Measurements from ENCODE around the gene MSH5. TPM values are rescaled to one million over a fixed set of nuclear protein-coding genes. Genes with fewer than 3 reads are reported as not detected.

The MSH5 gene
- polyA plus RNA-seq, 1 donor (not counting 4 experiments of a cell fraction or from before 2014, with no cell fraction given) = 14.8 TPM

- Histone ChIP-seq H3K27me3 (ENCODE audit: control insufficient read depth, extremely low read depth, insufficient read depth, low read length) (no peaks in the 10 kb centered on the region), H2AFZ (ENCODE audit: control insufficient read depth, low read length) (no peak overlapping the region), H3K4me3 (ENCODE audit: control insufficient read depth in 2 of 3, extremely low read depth in 1 of 3, insufficient read depth in 2 of 3, low read depth in 1 of 3, low read length in 3 of 3) (no peak overlapping the region), H4K20me1 (ENCODE audit: control insufficient read depth, extremely low read depth, insufficient read depth, low read length) (no peaks in the 10 kb centered on the region), H3K9ac (ENCODE audit: control insufficient read depth, extremely low read depth, insufficient read depth, low read length) (no peak overlapping the region), H3K4me1 (ENCODE audit: control insufficient read depth, extremely low read depth, insufficient read depth, low read length) (no peaks in the 10 kb centered on the region), H3K36me3 (ENCODE audit: control insufficient read depth in 2 of 2, extremely low read depth in 1 of 2, insufficient read depth in 2 of 2, low read length in 2 of 2) (peaks cover 0 to 12% of the 10 kb centered on the region in 2 experiments), H3K4me2 (ENCODE audit: control insufficient read depth, extremely low read depth, insufficient read depth, low read depth, low read length) (no peak overlapping the region), H3K27ac (ENCODE audit: control insufficient read depth, insufficient read depth, low read length) (no peak overlapping the region), H3K79me2 (ENCODE audit: control insufficient read depth, insufficient read depth, low read length) (no peaks in the 10 kb centered on the region), H3K9me3 (ENCODE audit: control insufficient read depth, low read depth, low read length) (no peaks in the 10 kb centered on the region), H3K9me1 (ENCODE audit: control insufficient read depth, extremely low read depth, insufficient read depth, low read length) (no peaks in the 10 kb centered on the region)
- DNase-seq (ENCODE audit: low read depth, low spot score) (no peak), FAIRE-seq (no peak)
- TF ChIP-seq CTCF (optimal IDR thresholded peaks at IDR 0.05 in 1 of 3, IDR thresholded peaks at IDR 0.05 in 1 of 3, conservative IDR thresholded peaks at IDR 0.05 in 1 of 3; ENCODE audit: extremely low read depth in 1 of 3, insufficient read depth in 2 of 3, low read length in 3 of 3) = no peak
- TF ChIP-seq EZH2 (IDR thresholded peaks at IDR 0.05; ENCODE audit: low read length) = no peak
- dilution Hi-C loops (cut with MboI; ENCODE audit: extremely low pct_ligation_motif_present, low sequenced_read_pairs) = no loop called here
These were observed 10.7 kb downstream of the MSH5 start for GRCh38 chr6:31750411-31751022.

- Histone ChIP-seq H3K4me2 (ENCODE audit: control insufficient read depth, extremely low read depth, insufficient read depth, low read depth, low read length) (no peak overlapping the region), H3K9ac (ENCODE audit: control insufficient read depth, extremely low read depth, insufficient read depth, low read length) (no peak overlapping the region)
- no peak for TF ChIP-seq EZH2 (IDR thresholded peaks at IDR 0.05; ENCODE audit: low read length)
These were observed 13.0 kb downstream of the MSH5 start for GRCh38 chr6:31752739-31753319.

More at GRCh38 chr6:31752739-31753319, 13.0 kb downstream of the MSH5 start:
- Histone ChIP-seq H3K4me1 (ENCODE audit: control insufficient read depth, extremely low read depth, insufficient read depth, low read length) (no peaks in the 10 kb centered on the region), H2AFZ (ENCODE audit: control insufficient read depth, low read length) (no peak overlapping the region), H3K4me3 (ENCODE audit: control insufficient read depth in 2 of 3, extremely low read depth in 1 of 3, insufficient read depth in 2 of 3, low read depth in 1 of 3, low read length in 3 of 3) (no peak overlapping the region), H3K9me1 (ENCODE audit: control insufficient read depth, extremely low read depth, insufficient read depth, low read length) (no peaks in the 10 kb centered on the region), H3K9me3 (ENCODE audit: control insufficient read depth, low read depth, low read length) (no peaks in the 10 kb centered on the region), H4K20me1 (ENCODE audit: control insufficient read depth, extremely low read depth, insufficient read depth, low read length) (no peaks in the 10 kb centered on the region), H3K27ac (ENCODE audit: control insufficient read depth, insufficient read depth, low read length) (no peak overlapping the region), H3K36me3 (ENCODE audit: control insufficient read depth in 2 of 2, extremely low read depth in 1 of 2, insufficient read depth in 2 of 2, low read length in 2 of 2) (peaks cover 0 to 2% of the 10 kb centered on the region in 2 experiments), H3K27me3 (ENCODE audit: control insufficient read depth, extremely low read depth, insufficient read depth, low read length) (no peaks in the 10 kb centered on the region), H3K79me2 (ENCODE audit: control insufficient read depth, insufficient read depth, low read length) (no peaks in the 10 kb centered on the region)
- dilution Hi-C loops (cut with MboI; ENCODE audit: extremely low pct_ligation_motif_present, low sequenced_read_pairs) = no loop called here
- no peak for DNase-seq (ENCODE audit: low read depth, low spot score)
- FAIRE-seq = no peak

All from keratinocyte (primary cell).